NCI-H446 treated with DMSO at 0.1 percent for 48 hours (cell line): ENCODE results near the gene GGTLC2.

ENCODE experiments used
- DNase-seq: peaks from one replicate; lab custom pipeline; 2025; lab: John Stamatoyannopoulos, UW

The GGTLC2 gene

GRCh38 chr22:22691716-22692701 is 47.6 kb downstream of the GGTLC2 start:
- DNase-seq: no peak

- DNase-seq: no peak
These were observed 48.5 kb downstream of the GGTLC2 start for GRCh38 chr22:22692707-22693530.

- no peak for DNase-seq
These were observed 49.1 kb downstream of the GGTLC2 start for GRCh38 chr22:22693531-22693884.

- DNase-seq: no peak
These were observed 49.7 kb downstream of the GGTLC2 start for GRCh38 chr22:22694106-22694505.

GRCh38 chr22:22696104-22696503 is 51.7 kb downstream of the GGTLC2 start:
- DNase-seq: no peak
